GM20000 (cell line): Measurements from ENCODE around the gene TMEFF2.

Experiments used
- DNase-seq: peaks from one replicate; pipeline ENCODE4 v3.0.0; 2012; ENCODE audit warnings: low spot score
- CTCF ChIP-seq: IDR thresholded peaks from 2 replicates; pipeline ENCODE4 v1.5.1; 2012; ENCODE audit warnings: mild to moderate bottlenecking, control low read depth; ENCODE audit errors: extremely low read depth, missing control alignments

The TMEFF2 gene

GRCh38 chr2:191901031-191901430 lies 293.7 kb downstream of the TMEFF2 start:
- DNase-seq, result no peak
- TF ChIP-seq CTCF, result no peak

DNA sequence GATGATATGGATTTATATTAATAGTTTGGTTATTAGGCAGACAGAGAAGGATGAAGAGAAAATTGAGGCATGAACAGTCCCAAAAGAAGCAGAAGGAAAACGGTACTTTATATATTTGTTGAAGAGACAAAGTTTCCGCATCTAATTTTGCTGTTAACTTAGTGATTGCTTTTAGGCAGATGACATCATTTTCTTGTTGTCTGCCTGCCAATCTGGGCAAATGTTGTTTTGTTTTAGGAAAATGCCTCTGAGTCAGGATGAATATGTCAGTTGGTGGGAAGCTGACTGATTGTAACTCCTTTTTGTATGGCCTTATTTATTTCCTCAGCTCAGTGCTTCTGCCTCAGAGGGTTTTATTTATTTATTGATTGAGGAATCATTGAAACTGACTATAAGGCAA lies 295.3 kb downstream of the TMEFF2 start:
- DNase-seq, result no peak
- TF ChIP-seq CTCF, result no peak
